ENCODE measurements around the gene RPRD1B.

DNA sequence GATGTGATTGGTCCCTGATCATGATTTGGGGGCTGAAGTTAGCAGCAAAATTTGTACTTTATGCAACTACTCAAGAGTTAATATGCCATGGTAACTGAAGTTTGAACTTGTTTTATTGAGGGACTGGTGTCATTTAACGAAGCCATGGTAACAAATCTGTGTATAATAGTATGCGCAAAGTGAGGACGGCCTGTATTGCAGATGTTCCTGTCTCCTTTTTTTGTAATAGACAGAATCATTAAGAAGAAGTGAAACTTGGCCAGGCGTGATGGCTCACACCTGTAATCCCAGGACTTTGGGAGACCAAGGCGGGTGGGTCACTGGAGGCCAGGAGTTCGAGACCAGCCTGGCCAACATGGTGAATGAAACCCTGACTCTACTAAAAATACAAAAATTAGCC is 22.3 kb downstream of the RPRD1B start:
- TF ChIP-seq, protein P1, sequence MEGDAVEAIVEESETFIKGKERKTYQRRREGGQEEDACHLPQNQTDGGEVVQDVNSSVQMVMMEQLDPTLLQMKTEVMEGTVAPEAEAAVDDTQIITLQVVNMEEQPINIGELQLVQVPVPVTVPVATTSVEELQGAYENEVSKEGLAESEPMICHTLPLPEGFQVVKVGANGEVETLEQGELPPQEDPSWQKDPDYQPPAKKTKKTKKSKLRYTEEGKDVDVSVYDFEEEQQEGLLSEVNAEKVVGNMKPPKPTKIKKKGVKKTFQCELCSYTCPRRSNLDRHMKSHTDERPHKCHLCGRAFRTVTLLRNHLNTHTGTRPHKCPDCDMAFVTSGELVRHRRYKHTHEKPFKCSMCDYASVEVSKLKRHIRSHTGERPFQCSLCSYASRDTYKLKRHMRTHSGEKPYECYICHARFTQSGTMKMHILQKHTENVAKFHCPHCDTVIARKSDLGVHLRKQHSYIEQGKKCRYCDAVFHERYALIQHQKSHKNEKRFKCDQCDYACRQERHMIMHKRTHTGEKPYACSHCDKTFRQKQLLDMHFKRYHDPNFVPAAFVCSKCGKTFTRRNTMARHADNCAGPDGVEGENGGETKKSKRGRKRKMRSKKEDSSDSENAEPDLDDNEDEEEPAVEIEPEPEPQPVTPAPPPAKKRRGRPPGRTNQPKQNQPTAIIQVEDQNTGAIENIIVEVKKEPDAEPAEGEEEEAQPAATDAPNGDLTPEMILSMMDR (IDR thresholded peaks at IDR 0.05; ENCODE audit: borderline replicate concordance, extremely low read depth, low read length, poor library complexity, severe bottlenecking), result no peak
- TF ChIP-seq EZH2 (IDR thresholded peaks at IDR 0.05; ENCODE audit: borderline replicate concordance, low read depth, low read length, severe bottlenecking), result no peak

Data from DND-41 (cell line).